ENCODE measurements around the gene VAT1L. TPM values are rescaled to one million over a fixed set of nuclear protein-coding genes. Genes with fewer than 3 reads are reported as not detected.
A peak's percentile ranks its signal among the peaks of the same experiment; 100 is the strongest.

VAT1L gene
- total and polyA plus RNA-seq, 2 experiments from 2014 or later = 6.2 TPM

DNA sequence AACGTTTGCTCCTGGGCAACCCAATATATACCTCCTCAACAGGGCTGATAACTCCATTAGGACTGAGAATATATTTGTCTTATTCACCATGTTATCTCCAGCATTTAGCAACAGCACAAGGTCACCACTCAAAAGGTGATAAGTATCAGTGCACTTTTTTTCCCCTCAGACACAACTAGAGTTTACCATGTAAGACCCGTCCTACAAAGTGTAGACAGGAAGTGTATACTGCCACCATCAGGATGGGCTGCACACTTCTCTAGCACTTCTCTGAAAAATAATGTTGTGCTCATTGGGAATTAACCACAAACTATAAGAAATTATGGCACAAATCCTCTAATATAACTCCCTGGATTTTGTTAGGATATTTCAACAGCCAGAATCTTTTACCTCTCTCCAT lies 5.7 kb upstream of the VAT1L start:
- Histone ChIP-seq H3K4me2 (ENCODE audit: unreplicated experiment) (no peak overlapping the region), H3K79me2 (ENCODE audit: insufficient read depth) (no peaks in the 10 kb centered on the region), H3K9ac (no peak overlapping the region), H3K27me3 (replicated peaks; ENCODE audit: insufficient read depth) (no peaks in the 10 kb centered on the region), H3K4me1 (ENCODE audit: insufficient read depth) (peaks cover 11% of the 10 kb centered on the region; the same call in 1 of the 2 replicates), H3K9me2 (ENCODE audit: insufficient read depth) (no peaks in the 10 kb centered on the region), H3K4me3 (no peak overlapping the region), H3K36me3 (ENCODE audit: low read depth) (no peaks in the 10 kb centered on the region), H3K9me3 (ENCODE audit: low read depth) (no peaks in the 10 kb centered on the region), H3F3A (ENCODE audit: insufficient read depth) (peaks cover 13% of the 10 kb centered on the region), H4K20me1 (ENCODE audit: insufficient read depth) (no peaks in the 10 kb centered on the region), H3K27ac (no peak overlapping the region), H2AFZ (no peak overlapping the region)
- DNase-seq = peak; percentile 32
- in situ Hi-C loops (cut with MboI) = no loop called here
- TF ChIP-seq EZH2 (IDR thresholded peaks at IDR 0.05; ENCODE audit: insufficient read depth, poor library complexity, severe bottlenecking) (no peak), EZH2phosphoT487 (IDR thresholded peaks at IDR 0.05; ENCODE audit: insufficient read depth, low read depth) (no peak)
- WGBS, 2 experiments (ENCODE audit: low coverage in 1 of 2, low lambda C conversion rate in 2 of 2, missing lambda C conversion rate in 2 of 2) = 19 to 23% methylated on average over 2 of the region's 2 CpGs

DNA sequence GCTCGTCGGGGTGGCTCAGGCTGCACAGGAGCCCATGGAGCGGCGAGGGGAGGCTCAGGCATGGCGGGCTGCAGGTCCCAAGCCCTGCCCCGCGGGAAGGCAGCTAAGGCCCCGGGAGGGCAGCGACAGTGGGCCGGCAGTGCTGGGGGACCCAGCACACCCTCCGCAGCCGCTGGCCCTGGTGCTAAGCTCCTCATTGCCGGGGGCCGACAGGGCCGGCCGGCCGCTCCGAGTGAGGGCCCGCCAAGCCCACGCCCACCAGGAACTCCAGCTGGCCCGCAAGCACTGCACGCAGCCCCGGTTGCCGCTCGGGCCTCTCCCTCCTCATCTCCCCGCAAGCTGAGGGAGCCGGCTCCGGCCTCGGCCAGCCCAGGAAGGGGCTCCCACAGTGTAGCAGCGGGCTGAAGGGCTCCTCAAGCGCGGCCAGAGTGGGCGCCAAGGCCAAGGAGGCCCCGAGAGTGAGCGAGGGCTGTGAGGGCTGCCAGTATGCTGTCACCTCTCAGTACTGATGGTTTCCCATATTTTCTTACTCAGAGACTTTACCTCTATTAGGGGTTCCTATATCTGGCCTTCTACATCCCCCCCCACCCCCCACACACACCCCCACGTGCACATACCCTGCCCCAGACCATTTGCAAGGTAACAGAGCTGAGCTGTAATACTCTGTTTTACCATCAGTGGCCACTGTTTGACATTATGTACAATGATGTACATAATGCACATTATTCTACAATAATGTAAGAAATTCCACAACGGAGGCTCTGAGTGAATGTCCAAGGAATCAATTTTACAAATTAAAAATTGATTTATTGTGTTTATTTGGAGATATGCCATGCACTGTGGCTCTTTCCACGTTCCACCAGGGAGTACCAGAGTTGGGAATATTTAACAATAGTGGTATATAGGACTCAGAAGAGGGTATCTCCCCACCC lies 3.7 kb upstream of the VAT1L start:
- DNase-seq = peak; percentile 42
- no peak overlapping the region for H3K4me3 ChIP-seq
- TF ChIP-seq EZH2 (IDR thresholded peaks at IDR 0.05; ENCODE audit: insufficient read depth, poor library complexity, severe bottlenecking) (no peak), EZH2phosphoT487 (IDR thresholded peaks at IDR 0.05; ENCODE audit: insufficient read depth, low read depth) (no peak)
- in situ Hi-C loops (cut with MboI) = no loop called here
- no peak overlapping the region for H2AFZ ChIP-seq
- no peaks in the 10 kb centered on the region for H3K36me3 ChIP-seq (ENCODE audit: low read depth)
- 72 to 75% methylated on average over 32 to 35 of the region's 38 CpGs for WGBS, 2 experiments (ENCODE audit: low coverage in 1 of 2, low lambda C conversion rate in 2 of 2, missing lambda C conversion rate in 2 of 2)
- H3F3A ChIP-seq (ENCODE audit: insufficient read depth) = peaks cover 13% of the 10 kb centered on the region
- 0 out of 2 replicates have a peak, but pooled peaks cover 4% of the 10 kb centered on the region for H3K27me3 ChIP-seq (replicated peaks; ENCODE audit: insufficient read depth)
- peaks cover 11% of the 10 kb centered on the region; the same call in 1 of the 2 replicates for H3K4me1 ChIP-seq (ENCODE audit: insufficient read depth)
- no peak overlapping the region for H3K4me2 ChIP-seq (ENCODE audit: unreplicated experiment)
- no peaks in the 10 kb centered on the region for H4K20me1 ChIP-seq (ENCODE audit: insufficient read depth)
- no peaks in the 10 kb centered on the region for H3K9me2 ChIP-seq (ENCODE audit: insufficient read depth)
- no peak overlapping the region for H3K27ac ChIP-seq
- no peak overlapping the region for H3K9ac ChIP-seq
- H3K9me3 ChIP-seq (ENCODE audit: low read depth) = no peaks in the 10 kb centered on the region
- H3K79me2 ChIP-seq (ENCODE audit: insufficient read depth) = no peaks in the 10 kb centered on the region

DNA sequence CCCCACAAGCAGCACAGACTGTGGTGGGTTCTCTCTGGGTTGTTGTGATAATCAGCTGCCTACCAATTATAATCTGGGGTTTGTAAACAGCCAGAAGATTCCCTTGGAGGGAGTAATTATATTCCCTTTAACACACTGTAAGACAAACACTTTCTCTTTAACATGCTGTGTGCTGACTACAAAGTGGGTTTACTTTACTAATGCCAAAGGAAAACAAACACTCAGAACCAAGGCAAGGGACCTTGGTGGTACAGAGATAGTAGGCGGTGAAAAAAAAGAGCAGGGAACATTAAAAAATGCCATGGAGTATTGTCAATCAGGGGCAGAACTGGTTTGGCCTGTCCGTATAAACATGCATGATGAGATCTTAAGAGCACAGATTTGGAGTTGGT lies 3.0 kb upstream of the VAT1L start:
- 84 to 93% methylated on average over 2 of the region's 2 CpGs for WGBS, 2 experiments (ENCODE audit: low coverage in 1 of 2, low lambda C conversion rate in 2 of 2, missing lambda C conversion rate in 2 of 2)
- H3K9me3 ChIP-seq (ENCODE audit: low read depth) = no peaks in the 10 kb centered on the region

DNA sequence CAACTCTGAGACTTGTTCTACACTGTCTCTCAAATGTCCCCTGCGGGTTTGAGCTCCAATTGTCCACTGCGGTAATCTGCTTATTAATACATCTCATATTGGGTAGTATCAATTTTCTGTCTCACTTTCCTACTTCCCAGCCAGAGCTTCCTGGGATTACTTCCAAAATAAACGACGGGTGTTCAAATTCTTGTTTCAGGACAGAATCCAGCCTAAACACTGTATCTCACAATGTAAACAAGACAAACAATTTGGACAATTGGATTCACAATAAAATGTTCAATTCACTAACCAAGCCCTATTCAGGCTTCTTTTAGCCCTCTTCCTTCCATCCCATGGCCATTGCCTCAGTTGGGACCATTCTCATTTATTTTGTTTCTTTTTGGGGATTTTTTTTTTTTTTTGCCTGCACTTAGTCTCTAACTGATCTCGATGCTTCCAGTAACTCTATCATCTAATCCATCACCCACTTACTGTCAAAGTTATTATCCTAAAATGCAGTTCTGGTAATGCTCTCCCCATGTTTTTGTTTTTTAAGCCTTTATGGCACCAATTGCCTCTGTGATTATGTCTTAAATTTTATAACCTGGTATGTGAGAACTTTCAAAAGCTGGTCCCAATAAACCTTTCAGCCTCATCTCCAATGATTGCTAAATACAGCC lies 2.0 kb upstream of the VAT1L start:
- Histone ChIP-seq H3K27ac (no peak overlapping the region), H3K36me3 (ENCODE audit: low read depth) (no peaks in the 10 kb centered on the region), H2AFZ (no peak overlapping the region), H3K9me2 (ENCODE audit: insufficient read depth) (no peaks in the 10 kb centered on the region), H3K4me2 (ENCODE audit: unreplicated experiment) (no peak overlapping the region), H3K4me3 (no peak overlapping the region), H3K9ac (no peak overlapping the region), H3K79me2 (ENCODE audit: insufficient read depth) (no peaks in the 10 kb centered on the region), H4K20me1 (ENCODE audit: insufficient read depth) (no peaks in the 10 kb centered on the region), H3F3A (ENCODE audit: insufficient read depth) (peaks cover 4% of the 10 kb centered on the region), H3K4me1 (ENCODE audit: insufficient read depth) (no peaks in the 10 kb centered on the region), H3K9me3 (ENCODE audit: low read depth) (no peaks in the 10 kb centered on the region), H3K27me3 (replicated peaks; ENCODE audit: insufficient read depth) (0 out of 2 replicates have a peak, but pooled peaks cover 4% of the 10 kb centered on the region)
- TF ChIP-seq EZH2phosphoT487 (IDR thresholded peaks at IDR 0.05; ENCODE audit: insufficient read depth, low read depth) (no peak), EZH2 (IDR thresholded peaks at IDR 0.05; ENCODE audit: insufficient read depth, poor library complexity, severe bottlenecking) (no peak)
- WGBS, 2 experiments (ENCODE audit: low coverage in 1 of 2, low lambda C conversion rate in 2 of 2, missing lambda C conversion rate in 2 of 2) = 58 to 71% methylated on average over 5 of the region's 5 CpGs
- in situ Hi-C loops (cut with MboI) = no loop called here
- no peak for DNase-seq

More for the DNA sequence above, 3.0 kb upstream of the VAT1L start:
- peaks cover 8% of the 10 kb centered on the region for H3F3A ChIP-seq (ENCODE audit: insufficient read depth)
- no peak overlapping the region for H3K4me3 ChIP-seq
- 0 out of 2 replicates have a peak, but pooled peaks cover 4% of the 10 kb centered on the region for H3K27me3 ChIP-seq (replicated peaks; ENCODE audit: insufficient read depth)
- DNase-seq = no peak
- no peak for TF ChIP-seq EZH2phosphoT487 (IDR thresholded peaks at IDR 0.05; ENCODE audit: insufficient read depth, low read depth)
- no peak for TF ChIP-seq EZH2 (IDR thresholded peaks at IDR 0.05; ENCODE audit: insufficient read depth, poor library complexity, severe bottlenecking)
- in situ Hi-C loops (cut with MboI) = no loop called here
- H3K4me1 ChIP-seq (ENCODE audit: insufficient read depth) = peaks cover 5% of the 10 kb centered on the region; the same call in 1 of the 2 replicates
- H3K9ac ChIP-seq = no peak overlapping the region
- H3K79me2 ChIP-seq (ENCODE audit: insufficient read depth) = no peaks in the 10 kb centered on the region
- H4K20me1 ChIP-seq (ENCODE audit: insufficient read depth) = no peaks in the 10 kb centered on the region
- H3K4me2 ChIP-seq (ENCODE audit: unreplicated experiment) = no peak overlapping the region
- H3K36me3 ChIP-seq (ENCODE audit: low read depth) = no peaks in the 10 kb centered on the region
- no peak overlapping the region for H3K27ac ChIP-seq
- no peak overlapping the region for H2AFZ ChIP-seq
- H3K9me2 ChIP-seq (ENCODE audit: insufficient read depth) = no peaks in the 10 kb centered on the region
